ENCODE data around the gene SORBS2.
"Not testable (repeated sequence)": the region's sequence is repeated elsewhere in the genome, so short reads cannot be mapped to it uniquely, and the experiment has no call there.

SORBS2 gene

GRCh38 chr4:185710487-185710995 lies 101.5 kb downstream of the SORBS2 start:
- no peak for DNase-seq

- no peak for DNase-seq
Observed at GRCh38 chr4:185709802-185710486, 102.0 kb downstream of the SORBS2 start.

GRCh38 chr4:185708348-185708747 lies 103.6 kb downstream of the SORBS2 start:
- DNase-seq: no peak

GRCh38 chr4:185707622-185708021 lies 104.4 kb downstream of the SORBS2 start:
- DNase-seq: not testable (repeated sequence)

GRCh38 chr4:185702147-185702663 lies 109.8 kb downstream of the SORBS2 start:
- DNase-seq: no peak

GRCh38 chr4:185700630-185701029 lies 111.4 kb downstream of the SORBS2 start:
- DNase-seq: no peak

GRCh38 chr4:185700048-185700447 lies 111.9 kb downstream of the SORBS2 start:
- DNase-seq: no peak

- DNase-seq: no peak
Observed at GRCh38 chr4:185697488-185697887, 114.5 kb downstream of the SORBS2 start.

- no peak for DNase-seq
Observed at GRCh38 chr4:185695743-185696142, 116.3 kb downstream of the SORBS2 start.

GRCh38 chr4:185693548-185694215 lies 118.3 kb downstream of the SORBS2 start:
- DNase-seq: no peak

- no peak for DNase-seq
Observed at GRCh38 chr4:185689407-185689806, 122.6 kb downstream of the SORBS2 start.

- DNase-seq: no peak
Observed at GRCh38 chr4:185685804-185686203, 126.2 kb downstream of the SORBS2 start.

- no peak for DNase-seq
Observed at GRCh38 chr4:185683896-185684295, 128.1 kb downstream of the SORBS2 start.

GRCh38 chr4:185683222-185683621 lies 128.8 kb downstream of the SORBS2 start:
- DNase-seq: no peak

- DNase-seq: no peak
Observed at GRCh38 chr4:185682236-185682635, 129.8 kb downstream of the SORBS2 start.

- no peak for DNase-seq
Observed at GRCh38 chr4:185681604-185682003, 130.4 kb downstream of the SORBS2 start.

GRCh38 chr4:185680617-185681016 lies 131.4 kb downstream of the SORBS2 start:
- no peak for DNase-seq

GRCh38 chr4:185679523-185679922 lies 132.5 kb downstream of the SORBS2 start:
- DNase-seq: no peak

- no peak for DNase-seq
Observed at GRCh38 chr4:185677637-185678314, 134.2 kb downstream of the SORBS2 start.

- no peak for DNase-seq
Observed at GRCh38 chr4:185672618-185673017, 139.4 kb downstream of the SORBS2 start.

- DNase-seq: no peak
Observed at GRCh38 chr4:185672151-185672550, 139.8 kb downstream of the SORBS2 start.

- no peak for DNase-seq
Observed at GRCh38 chr4:185671496-185671895, 140.5 kb downstream of the SORBS2 start.

GRCh38 chr4:185671066-185671465 lies 140.9 kb downstream of the SORBS2 start:
- DNase-seq: no peak

GRCh38 chr4:185669288-185669687 lies 142.7 kb downstream of the SORBS2 start:
- no peak for DNase-seq

Data from effector CD4-positive, alpha-beta T cell (primary cell).